ENCODE results near the gene SPINK8. TPM values are rescaled to one million over a fixed set of nuclear protein-coding genes. Genes with fewer than 3 reads are reported as not detected.
"Not testable (repeated sequence)": the region's sequence is repeated elsewhere in the genome, so short reads cannot be mapped to it uniquely, and the experiment has no call there.

The SPINK8 gene
- total RNA-seq (not detected), polyA plus RNA-seq (not detected)
- long read RNA-seq, donor 1 = 0 reads
- long read RNA-seq, donor 2 = 0 reads
- long read RNA-seq, donor 3 = 0 reads

DNA sequence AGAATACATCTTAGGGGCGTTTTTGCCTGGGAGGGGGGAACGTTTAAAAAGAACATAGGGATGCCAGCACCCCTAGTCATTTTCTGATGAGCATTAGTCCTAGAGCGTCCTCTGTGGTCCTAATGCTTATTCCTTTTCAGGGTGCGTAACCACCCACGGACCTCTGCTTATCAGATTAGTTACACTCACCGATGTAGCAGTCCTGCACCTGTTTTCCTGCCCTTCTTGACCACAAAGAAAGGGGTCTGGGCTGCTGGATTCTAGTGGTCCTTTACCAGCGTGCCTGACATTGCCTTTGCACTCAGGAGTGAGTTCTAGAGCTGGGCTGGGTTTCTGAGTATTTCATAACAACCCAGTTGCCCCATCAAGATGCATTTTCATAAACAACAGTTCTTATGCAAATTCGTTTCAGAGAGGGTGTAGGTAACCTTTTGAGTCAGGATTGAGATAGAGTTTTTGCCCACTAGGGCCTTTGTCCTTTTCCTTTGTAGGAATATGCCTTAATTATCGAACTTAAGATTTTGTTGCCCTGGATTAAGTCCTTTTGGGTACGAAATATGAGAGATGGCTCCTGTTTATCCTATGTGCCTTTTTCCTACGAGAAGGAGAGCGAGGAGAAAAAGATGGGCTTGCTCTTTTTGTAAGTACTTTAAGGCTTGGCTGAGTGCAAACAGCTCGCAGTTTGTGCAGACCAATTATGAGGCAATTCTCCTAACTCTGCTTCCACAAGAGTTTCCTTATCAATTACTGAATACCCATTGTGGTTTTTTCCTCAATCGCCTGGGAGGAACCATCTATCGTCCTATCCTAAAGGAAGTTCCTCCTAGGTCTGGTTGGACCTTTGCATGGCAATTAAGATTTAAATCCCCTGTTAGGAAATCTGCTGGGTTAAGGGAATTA, at the start of gene SPINK8:
Gene SPINK8, minus strand, starts transcription at position 316 of the 900 bp plus-strand sequence. CDS start 5,320 bp downstream, outside the sequence.
- DNase-seq; H3K4me3 ChIP-seq; intact Hi-C loops (cut with DNase I); H3K27ac ChIP-seq; ATAC-seq; H3K27me3 ChIP-seq; H3K36me3 ChIP-seq: not testable (repeated sequence)
- peaks cover 0 to 12% (median 0%) of the 10 kb centered on the region in 11 donors for H3K9me3 ChIP-seq
- H3K4me1 ChIP-seq = peaks cover 0 to 17% (median 0%) of the 10 kb centered on the region in 9 donors
- WGBS, 2 donors = 69 to 77% methylated on average over 15 of the region's 15 CpGs

DNA sequence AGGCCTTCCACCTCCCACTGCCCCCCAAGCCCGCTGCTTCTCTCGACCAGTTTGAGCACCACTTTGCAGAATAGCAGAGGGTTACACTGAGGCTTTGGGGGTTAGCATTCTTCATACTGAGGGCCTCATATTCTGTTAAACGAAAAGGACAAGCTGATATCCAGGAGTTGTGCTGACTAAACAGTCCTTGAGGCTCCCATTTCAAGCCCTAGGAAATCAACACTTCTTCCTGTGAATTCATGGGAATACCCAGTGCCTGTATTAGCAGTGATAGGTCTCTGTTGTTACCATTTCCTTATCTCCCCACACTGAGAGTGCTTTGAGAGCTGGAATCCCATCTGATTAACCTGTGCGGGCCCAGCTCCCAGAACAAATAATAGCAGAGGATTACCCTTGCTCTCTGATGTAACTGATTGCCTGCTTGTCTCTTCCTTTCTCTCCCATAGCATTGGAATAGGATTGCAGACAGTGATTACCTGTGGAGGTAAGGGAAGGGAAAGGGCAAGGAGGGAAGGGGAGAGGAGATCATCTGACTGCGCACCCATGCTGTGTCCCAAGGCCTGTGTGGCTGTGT, 39.5 kb upstream of the SPINK8 start:
- TF ChIP-seq, protein P1, sequence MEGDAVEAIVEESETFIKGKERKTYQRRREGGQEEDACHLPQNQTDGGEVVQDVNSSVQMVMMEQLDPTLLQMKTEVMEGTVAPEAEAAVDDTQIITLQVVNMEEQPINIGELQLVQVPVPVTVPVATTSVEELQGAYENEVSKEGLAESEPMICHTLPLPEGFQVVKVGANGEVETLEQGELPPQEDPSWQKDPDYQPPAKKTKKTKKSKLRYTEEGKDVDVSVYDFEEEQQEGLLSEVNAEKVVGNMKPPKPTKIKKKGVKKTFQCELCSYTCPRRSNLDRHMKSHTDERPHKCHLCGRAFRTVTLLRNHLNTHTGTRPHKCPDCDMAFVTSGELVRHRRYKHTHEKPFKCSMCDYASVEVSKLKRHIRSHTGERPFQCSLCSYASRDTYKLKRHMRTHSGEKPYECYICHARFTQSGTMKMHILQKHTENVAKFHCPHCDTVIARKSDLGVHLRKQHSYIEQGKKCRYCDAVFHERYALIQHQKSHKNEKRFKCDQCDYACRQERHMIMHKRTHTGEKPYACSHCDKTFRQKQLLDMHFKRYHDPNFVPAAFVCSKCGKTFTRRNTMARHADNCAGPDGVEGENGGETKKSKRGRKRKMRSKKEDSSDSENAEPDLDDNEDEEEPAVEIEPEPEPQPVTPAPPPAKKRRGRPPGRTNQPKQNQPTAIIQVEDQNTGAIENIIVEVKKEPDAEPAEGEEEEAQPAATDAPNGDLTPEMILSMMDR (IDR thresholded peaks at IDR 0.05) = no peak
- Histone ChIP-seq H3K4me3 (no peak overlapping the region), H3K4me1 (no peaks in the 10 kb centered on the region), H3K9me3 (no peaks in the 10 kb centered on the region), H3K36me3 (no peaks in the 10 kb centered on the region), H3K27ac (no peak overlapping the region), H3K27me3 (no peaks in the 10 kb centered on the region)
- intact Hi-C loops (cut with DNase I) = no loop called here
- no peak for DNase-seq
- no peak for ATAC-seq
- WGBS, 2 donors = 51 to 54% methylated on average over 5 of the region's 5 CpGs

DNA sequence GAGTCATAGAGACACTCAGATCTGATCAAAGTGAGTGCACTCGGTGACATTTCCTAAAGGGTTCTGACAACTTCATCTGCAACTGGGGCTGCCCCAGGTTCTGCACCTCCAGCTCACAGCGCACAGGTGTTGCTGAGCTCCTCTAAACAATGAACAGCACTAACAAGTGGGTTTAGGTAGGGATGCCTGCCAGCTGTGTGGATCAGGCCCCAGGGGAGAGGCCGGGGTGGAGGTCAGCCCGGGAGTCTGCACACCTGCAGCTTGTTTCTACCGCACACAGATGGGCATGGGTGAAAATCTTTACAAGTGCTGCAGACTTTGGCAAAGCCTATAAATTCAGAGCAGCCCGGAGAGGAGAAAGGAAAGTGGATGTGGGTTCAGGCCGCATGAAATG, 38.9 kb upstream of the SPINK8 start:
- 71 to 86% methylated on average over 7 of the region's 7 CpGs for WGBS, 2 donors
- Histone ChIP-seq H3K4me1 (no peaks in the 10 kb centered on the region), H3K27me3 (no peaks in the 10 kb centered on the region), H3K27ac (no peak overlapping the region), H3K4me3 (no peak overlapping the region), H3K36me3 (no peaks in the 10 kb centered on the region), H3K9me3 (no peaks in the 10 kb centered on the region)
- intact Hi-C loops (cut with DNase I) = no loop called here
- ATAC-seq (no peak), DNase-seq (no peak)
- TF ChIP-seq, protein P1 (IDR thresholded peaks at IDR 0.05) = no peak

DNA sequence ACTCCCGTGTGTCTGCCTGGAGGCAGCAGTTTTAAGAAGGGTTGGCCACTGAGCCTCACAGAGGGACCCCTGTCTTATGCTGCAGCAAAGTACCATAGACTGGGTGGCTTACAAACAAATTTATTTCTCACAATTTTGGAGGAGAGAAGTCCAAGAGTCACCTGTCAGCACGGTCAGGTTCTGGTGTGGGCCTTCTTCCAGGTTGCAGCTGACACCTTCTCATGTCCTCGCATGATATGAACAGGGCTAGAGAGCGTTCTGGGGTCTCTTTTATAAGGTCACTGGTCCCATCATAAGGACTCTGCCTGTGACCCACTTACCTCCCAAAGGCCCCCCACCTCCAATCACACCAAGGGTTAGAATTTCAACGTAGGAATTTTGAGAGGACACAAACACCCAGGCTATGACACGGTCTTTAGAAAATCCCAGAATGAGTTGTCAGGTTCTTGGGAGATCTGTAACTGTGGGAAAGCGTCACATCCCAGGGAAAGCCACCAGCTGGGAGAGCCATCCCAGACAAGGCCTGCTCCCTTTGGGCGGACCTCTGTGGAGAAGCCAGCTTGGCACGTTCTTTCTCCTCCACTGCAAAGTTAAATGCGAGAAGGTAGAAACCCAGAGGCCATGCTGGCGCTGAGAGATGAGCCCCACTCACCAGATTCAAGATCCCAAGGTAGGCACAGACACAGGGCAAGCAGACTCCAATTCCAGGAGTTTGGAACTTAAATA, 38.4 kb upstream of the SPINK8 start, which contains the start of gene FBXW12:
Gene FBXW12, plus strand, starts transcription at position 569 of the 726 bp plus-strand sequence. CDS start 549 bp downstream, outside the sequence.
- Histone ChIP-seq H3K27ac (no peak within 1 kb of the TSS), H3K4me1 (no peaks in the 10 kb centered on the region), H3K36me3 (no peaks in the 10 kb centered on the region), H3K9me3 (no peaks in the 10 kb centered on the region), H3K4me3 (no peak within 1 kb of the TSS), H3K27me3 (no peaks in the 10 kb centered on the region)
- DNase-seq = no peak
- ATAC-seq = no peak
- intact Hi-C loops (cut with DNase I) = no loop called here
- WGBS, 2 donors = 89 to 92% methylated on average over 11 of the region's 11 CpGs
- TF ChIP-seq, protein P1 (IDR thresholded peaks at IDR 0.05) = no peak
